NOMO-1 (cell line): Measurements from ENCODE around the gene KMT2A.
"Not testable (repeated sequence)": the region's sequence is repeated elsewhere in the genome, so short reads cannot be mapped to it uniquely, and the experiment has no call there.

Experiments used
- DNase-seq, 2 experiments: peaks; one replicate each; lab custom pipeline; 2025; ENCODE audit not compliant: unreplicated experiment in 2 of 2; lab: John Stamatoyannopoulos, UW

The KMT2A gene

DNA sequence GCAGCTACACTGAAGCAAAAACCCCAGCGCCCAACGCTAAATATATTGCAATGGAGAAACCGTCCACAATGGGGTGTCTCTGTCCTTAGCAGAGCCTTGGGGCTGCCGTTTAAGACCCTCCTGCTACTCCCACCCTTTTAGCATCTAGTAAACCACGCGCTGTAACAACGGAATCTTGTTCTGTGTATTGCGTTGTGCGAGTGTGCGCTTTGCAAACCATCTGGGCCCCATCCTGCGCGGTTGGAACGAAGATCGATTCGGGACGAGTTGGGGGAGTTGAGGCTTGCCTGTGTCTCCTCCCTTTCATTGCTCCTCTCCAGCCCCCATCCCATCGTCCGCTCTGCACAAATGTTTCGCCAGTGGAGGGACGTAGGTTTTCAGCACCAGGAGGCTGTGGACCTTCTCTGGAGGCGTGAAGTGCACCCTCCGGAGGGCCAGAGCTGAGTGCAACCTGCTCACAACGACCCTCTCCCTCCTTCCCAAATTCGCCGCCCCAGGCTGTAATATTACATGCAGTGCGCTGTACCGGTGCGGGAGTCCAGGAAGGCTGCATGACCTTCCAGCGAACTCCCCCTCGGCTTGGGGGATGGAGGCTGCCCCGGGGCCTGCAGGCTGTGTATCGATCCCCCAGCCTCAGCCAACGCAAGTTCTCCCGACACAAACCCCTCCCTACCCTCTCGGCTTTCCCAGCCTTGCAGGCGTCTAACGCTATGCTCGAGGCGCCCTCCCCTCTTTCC, 1.6 kb upstream of the KMT2A start:
- peak in 1 of 2 experiments; percentile 5 for DNase-seq

DNA sequence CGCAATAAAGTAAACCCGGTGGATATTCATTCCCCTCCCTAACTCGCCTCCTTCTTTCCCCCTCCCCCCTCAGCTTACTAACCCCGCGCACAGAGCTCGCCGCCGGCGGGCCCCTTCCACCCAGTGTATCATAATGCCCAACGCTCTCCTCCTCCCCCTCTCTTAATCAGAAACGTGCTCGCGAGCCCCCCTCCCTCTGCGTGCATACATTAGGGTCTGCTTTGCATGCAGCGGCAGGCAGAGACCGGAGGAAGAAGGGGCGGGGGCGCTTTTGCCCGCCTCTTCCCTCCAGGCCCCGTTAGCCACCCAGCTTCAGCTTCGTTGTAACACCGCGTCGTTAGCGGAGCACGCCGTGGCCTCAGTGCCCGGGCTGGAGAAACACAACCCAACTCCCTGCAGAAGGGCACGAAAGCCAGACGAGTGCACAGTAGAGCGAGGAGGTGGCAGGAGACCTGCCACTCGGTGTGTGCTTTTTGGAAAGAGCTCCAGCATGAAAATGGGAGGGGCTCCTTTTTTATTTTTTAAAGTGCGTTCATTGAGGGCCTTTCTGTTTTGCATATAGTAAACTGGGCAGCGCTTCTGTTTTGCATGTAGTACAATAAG, 901 bp upstream of the KMT2A start:
- peak; percentile 61 to 64 for DNase-seq

DNA sequence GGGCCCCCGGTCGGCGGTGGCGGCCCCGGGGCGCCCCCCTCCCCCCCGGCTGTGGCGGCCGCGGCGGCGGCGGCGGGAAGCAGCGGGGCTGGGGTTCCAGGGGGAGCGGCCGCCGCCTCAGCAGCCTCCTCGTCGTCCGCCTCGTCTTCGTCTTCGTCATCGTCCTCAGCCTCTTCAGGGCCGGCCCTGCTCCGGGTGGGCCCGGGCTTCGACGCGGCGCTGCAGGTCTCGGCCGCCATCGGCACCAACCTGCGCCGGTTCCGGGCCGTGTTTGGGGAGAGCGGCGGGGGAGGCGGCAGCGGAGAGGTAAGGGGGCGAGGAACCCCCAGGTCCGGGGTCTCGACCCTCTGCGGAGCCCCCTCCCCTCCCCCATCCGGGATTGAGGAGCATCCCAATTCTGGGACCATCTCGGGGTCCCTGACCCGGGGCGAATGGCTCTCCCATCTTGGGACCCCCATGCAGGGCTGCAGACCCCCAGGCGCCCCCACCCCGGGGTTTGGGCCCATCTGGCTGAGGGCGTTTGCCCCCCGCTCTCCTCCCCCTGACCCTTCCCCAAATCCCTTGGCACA, 431 bp downstream of the KMT2A start:
- no peak for DNase-seq

DNA sequence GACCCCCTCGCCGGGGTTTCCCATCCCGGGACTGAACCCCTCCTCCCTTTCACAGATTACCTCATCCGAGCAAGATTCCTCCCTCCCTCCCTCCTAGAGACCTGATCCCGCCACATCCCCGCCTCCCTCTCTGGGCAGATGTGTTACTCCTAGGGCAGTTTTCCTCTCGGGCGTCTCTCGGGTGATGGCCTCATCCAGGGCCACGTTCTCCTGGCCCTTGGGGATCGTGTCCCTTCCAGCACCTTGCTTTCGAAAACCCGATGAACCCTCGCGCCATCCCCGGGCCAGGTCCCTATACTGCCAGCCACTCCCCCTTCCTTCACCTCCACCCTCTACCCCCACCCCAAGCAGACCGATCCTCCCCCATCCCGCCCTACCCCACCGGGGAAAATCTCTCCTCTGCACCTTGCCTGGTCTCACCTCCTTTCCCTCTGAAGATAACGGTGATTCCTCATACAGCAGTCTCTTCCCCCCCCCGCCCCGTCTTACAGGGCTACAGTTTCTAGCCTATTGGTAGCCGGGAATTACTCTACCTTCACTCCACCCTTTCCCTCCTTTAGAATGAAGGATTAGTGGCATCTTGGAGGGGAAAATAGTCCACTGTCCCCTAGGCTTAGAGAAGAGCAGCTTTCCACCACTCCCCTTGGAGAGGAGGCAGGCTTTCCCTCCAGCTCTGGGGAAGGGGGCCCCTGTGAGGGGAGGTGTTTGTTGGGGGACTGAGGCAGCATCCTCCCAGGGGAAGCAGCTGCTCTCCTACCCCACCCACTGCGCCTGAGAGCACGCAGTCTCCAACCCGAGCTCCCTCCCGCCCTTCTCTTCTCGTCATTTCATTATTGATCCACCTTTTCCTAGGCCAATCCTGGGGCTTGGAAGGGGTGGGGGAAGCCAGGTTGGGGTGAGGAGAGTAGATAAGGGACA, 1.2 kb downstream of the KMT2A start:
- DNase-seq = no peak

DNA sequence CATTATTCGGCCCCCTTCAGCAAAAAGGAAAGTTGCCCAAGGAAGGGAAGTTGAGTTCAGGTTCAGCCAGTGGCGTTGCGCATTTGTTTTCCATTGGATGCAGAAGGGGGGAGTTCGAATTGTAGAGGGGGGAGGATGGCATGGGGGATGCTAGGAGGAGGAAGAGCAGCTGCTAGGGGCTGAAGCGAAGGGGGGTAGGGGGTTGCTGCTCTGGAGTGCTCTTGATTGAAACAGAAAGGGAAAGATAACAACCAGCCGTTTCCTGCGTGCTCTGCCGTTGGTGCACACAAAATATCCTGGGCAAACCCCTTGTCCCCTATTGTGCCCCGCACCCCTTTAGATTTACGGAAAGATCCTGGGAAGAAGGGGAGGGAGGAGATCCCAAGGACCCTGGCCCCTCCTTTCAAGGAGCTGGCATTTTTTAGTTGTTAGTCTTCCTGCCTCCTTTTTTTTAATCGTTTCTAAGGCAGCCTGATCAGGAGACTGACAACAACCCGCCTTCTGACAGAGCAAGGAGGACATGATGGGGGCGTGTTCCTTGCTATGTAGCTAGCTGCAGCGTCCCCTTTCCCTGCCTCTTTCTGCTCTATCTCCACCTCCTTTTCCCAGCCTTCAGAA, 2.1 kb downstream of the KMT2A start:
- DNase-seq = peak; percentile 5 to 37

DNA sequence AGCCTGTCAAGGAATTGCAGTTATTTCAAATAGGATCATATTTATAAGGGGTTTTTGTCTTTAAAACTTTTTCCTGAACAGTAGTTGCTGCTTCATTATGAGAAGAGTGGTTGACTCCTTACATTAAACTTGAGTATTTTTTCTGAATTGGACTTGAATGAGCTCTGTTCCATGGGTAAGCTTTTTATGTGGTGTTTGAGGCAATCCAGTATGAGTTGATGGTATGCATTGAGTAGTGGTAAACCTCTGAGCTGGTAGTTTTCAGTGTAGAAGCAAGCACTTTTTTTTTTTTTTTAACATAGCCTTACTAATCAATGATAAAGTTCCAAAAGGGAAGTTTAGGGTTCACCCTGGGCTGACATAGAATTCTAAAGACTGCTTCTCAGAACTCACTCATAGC, 3.4 kb downstream of the KMT2A start:
- DNase-seq = no peak

DNA sequence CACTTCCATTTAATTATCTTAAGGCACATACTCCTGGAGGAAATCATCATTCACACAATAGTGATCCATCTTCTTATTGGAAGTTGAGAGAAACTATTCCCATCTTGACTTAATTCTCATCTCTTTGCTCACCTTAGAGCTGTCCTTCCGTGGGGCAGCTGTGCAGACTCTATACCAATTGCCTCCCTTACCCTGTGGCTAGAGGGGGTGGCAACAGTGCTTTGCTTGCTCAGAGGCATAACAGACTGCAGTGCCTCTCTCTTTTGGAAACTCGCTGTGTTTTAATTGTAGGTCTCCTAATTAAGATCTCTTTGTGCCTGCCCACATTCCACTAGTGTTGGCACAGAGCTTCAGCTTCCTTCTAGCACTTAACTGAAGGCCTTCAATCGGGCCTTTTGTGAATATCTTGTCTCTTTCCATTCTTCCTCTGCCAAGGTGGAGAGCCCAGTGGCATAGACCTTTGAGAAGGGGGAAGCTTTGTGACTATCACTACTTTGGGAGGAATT, 5.5 kb downstream of the KMT2A start:
- no peak for DNase-seq

DNA sequence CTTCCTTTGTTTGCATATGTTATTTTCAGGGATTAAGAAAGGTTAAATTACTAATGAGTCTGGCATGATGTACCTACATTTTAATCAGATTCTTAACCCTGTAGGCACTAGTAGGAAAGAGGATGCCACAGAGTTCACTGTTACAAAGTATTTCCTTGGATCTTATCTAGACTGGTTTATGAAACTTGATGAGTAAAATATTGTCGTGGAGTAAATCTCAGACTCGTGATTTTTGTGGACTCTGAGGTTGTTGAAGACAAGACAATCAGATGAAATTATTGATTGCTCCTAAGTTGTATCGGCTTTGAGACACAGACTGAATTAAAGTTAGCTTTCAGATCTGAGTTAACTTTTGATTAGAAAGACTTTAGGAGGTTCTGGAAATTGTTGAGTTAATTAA, 6.0 kb downstream of the KMT2A start:
- no peak for DNase-seq

DNA sequence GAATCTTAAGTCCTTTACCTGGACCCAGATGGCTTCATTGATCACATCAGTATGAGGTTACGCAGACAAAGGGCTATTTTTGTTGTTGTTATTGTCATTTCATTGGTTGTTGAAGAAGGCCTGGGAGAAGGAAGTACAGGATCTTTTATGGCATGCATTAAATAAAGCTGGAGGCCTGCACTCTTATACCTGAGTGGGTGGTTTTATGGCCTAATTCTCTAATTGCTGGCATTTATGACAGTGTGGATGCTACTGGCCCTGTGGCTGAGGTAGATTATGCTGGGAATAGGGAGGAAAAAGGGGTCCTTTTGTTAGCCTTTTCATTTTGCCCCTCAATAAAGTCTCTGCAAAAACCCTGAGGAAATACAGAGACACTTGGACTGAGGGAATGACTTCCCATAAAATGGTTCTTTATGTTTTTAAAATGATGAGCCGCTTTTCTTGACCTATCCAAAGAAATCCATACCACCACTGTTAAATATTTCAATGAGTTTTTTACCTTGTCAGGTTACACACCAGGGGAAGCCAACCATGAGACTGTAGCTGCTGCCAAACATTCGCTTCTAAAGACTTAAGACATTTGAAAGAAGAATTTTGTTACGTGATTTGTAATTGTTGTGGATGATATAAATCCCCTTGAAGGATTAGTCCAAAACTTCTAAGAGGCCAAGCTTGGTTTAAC, 6.8 kb downstream of the KMT2A start:
- no peak for DNase-seq

DNA sequence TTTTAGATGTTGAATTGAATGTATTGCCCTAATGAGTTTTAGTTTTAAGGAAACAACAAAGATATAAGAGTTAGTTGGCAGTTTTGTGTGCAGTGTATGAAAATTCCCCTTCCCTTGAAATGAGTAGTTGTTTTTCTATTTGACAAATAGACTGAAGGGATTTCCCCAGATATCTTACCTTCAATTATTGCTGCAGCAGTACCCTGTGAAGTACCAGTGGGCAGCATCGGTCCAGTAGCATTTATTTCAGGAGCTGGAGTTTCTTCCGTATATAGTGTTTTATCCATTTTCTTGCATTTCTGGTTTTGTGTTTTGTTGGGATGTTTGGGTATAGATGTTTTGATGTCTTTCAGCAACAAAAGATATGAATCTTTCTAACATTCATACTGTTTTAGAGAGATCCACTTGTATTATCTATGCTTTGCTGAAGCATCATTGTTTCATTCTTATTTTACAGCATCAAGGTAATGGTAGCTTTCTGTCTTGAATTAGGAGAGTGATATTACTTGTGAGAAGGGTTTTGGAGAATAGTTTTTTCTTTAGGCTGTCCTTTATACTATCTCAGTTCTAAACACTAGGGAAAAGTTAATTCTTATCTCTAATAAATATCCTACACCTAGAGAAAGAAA, 7.4 kb downstream of the KMT2A start:
- no peak for DNase-seq

DNA sequence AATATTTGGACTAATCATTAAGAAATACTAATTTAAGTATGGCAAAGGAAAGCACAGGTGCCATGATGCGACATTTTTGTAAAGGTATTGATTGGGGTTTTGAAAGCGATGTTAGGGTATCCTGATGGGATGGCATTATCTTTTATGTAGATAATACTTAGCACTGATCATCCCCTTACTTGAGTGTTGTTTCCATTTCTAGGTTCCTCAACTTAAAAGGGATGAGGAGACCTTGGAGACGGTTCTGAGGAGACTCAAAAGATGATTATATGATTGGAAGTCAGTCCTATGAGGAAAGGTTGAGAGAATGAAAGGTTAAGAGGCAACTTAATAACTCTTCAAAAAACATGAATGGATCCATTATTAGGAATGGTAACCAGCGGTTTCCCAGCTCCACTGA, 11.1 kb downstream of the KMT2A start:
- no peak for DNase-seq

DNA sequence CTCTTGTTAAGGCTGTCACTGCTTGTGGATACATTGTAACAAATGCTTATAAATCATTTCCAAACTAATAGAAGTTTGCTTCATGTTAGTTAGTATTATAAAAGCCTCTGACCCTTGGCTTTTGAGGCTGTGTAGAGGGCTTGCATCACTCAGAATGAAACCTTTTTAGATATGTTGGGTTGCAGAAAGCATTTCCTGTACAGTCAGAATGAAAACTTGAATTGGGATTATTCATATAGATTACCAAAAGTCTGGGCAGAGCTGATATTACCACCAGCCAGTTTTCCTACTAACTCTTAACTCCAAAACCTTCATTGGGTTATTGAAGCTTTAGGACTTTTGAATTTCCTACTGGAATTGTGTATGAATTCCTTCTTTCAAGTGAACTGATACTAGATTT, 12.0 kb downstream of the KMT2A start:
- no peak for DNase-seq

DNA sequence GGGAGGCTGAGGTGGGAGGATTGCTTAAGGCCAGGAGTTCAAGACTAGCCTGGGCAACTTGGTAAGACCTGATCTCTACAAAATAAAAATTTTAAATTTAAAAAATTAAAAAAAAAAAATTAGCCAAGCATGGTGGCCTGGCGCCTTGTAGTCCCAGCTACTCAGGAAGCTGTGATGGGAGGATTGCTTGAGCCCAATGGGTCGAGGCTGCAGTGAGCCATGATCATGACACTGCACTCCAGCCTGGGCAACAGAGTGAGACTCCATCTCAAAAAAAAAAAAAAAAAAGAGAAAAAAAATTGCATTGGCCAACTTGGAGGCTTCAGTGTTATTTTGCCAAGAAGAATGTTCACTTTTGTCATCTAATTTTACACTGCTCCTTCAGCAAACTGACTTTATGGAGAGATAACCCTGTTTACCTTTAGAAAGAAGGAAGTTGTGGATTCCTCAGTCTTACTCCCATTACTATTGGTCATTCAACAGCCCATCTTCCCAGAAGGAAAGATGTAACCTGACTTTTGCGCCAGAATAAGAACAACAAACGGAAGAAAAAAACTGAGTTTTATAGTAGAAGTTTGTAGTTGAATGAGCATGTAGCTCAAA, 13.1 kb downstream of the KMT2A start:
- no peak for DNase-seq

DNA sequence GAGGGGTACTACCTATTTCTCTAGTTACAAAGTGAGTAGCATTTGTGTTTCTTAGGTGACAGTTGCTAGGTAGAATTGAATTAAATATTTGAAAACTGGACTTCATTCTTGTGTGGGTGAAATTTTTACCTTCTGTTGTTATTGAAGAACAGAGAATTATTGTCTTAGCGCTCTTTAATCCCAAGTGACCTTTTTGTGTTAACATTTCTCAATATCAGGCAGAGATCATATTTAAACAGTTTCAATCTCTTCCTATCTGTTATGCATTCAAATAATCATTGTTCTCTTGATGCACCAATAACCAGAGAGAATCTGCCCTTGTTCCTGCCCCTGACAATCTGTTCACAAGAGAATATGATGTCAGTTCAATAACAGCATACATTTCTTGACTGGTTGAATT, 14.2 kb downstream of the KMT2A start:
- DNase-seq = no peak

DNA sequence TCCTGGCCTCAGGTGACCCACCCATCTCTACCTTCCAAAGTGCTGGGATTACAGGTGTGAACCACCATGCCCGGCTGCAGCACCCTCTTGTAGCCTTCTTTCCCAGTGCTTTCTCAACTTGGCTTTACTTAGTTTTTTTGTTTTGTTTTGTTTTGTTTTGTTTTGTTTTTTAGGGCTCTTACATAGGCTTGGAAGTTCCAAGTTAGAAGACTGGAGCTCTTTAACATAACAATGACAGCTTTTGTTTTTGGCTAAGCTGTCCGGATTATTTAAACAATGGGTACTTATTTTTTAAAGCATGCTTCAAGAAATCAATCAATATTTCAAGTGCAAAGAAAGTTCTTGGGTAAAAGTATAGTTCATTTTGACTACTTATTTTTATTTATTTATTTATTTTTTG, 25.9 kb downstream of the KMT2A start:
- no peak for DNase-seq

DNA sequence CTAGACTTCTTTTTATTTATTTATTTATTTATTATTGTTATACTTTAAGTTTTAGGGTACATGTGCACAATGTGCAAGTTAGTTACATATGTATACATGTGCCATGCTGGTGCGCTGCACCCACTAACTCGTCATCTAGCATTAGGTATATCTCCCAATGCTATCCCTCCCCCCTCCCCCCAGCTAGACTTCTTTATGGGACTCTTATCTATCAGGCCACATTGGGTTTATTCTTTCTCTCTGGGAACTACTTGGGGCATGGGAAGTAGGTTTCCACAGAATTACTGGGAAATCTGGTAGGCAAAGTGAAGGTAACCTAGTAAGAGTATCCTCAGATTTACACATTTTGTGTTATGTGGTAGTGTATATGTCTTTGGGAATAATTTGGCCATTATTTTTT, 32.7 kb downstream of the KMT2A start:
- not testable (repeated sequence) for DNase-seq

DNA sequence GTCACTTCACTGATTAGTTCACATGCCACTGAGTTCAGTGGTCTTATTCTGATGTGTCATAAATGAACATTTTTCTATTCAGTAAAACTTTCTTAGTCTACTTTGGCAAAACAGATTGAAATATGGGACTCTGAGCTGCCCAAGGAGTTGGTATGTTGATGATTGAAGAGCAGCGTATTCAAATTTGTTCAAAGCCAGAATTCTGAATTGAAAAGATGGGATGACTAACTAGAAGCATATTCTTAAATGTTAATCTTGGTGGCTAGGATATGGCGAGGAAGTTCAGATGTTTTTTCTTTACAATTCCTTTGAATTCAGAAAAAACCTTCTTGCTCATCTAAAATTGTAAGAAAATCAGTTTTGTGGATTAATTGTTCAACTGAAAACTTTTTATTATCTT, 34.7 kb downstream of the KMT2A start:
- DNase-seq = no peak

DNA sequence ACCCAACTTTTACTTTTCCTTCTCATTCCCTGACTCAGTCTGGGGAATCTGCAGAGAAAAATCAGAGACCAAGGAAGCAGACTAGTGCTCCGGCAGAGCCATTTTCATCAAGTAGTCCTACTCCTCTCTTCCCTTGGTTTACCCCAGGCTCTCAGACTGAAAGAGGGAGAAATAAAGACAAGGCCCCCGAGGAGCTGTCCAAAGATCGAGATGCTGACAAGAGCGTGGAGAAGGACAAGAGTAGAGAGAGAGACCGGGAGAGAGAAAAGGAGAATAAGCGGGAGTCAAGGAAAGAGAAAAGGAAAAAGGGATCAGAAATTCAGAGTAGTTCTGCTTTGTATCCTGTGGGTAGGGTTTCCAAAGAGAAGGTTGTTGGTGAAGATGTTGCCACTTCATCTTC, 37.2 kb downstream of the KMT2A start:
- DNase-seq = no peak

DNA sequence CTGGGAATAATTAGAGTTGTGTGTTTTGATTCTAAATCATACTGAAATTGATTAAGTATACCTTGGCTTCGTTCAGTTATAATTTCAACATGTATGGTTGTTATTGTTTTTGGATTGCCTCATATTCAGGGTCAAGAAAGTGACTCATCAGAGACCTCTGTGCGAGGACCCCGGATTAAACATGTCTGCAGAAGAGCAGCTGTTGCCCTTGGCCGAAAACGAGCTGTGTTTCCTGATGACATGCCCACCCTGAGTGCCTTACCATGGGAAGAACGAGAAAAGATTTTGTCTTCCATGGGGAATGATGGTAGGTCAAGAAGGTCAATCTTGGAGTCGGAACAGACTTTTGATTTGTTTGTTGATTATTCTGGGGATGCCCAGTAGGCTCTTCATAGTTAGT, 40.4 kb downstream of the KMT2A start:
- DNase-seq = no peak
